Esophagus squamous epithelium (tissue), 5 donors: Measurements from ENCODE around the gene LAMB3. TPM values are rescaled to one million over a fixed set of nuclear protein-coding genes. Genes with fewer than 3 reads are reported as not detected.

ENCODE experiments used
- DNase-seq: peaks from one replicate; lab custom pipeline; 2025; lab: John Stamatoyannopoulos, UW
- H3K27ac ChIP-seq, 4 donors: fragments of 200-600 bp; sonication (generic); one replicate each; pipeline ENCODE4 v1.5.1; 2016 to 2019; ENCODE audit warnings: mild to moderate bottlenecking in 1 of 4
- H3K27me3 ChIP-seq, 4 donors: fragments of 200-600 bp; sonication (generic); 1 replicate in 3 of 4; 2 replicates in 1 of 4; pipeline versions ENCODE4 v1.5.1 to v1.6.0; 2017 to 2021; ENCODE audit warnings: antibody characterized with exemption in 1 of 4
- H3K36me3 ChIP-seq, 3 donors: fragments of 200-600 bp; sonication (generic); one replicate each; pipeline ENCODE4 v1.5.1; 2016 to 2019
- H3K4me1 ChIP-seq, 3 donors: fragments of 200-600 bp; sonication (generic); one replicate each; pipeline ENCODE4 v1.5.1; 2017 to 2019
- H3K4me3 ChIP-seq, 4 donors: fragments of 200-600 bp; sonication (generic); 1 replicate in 3 of 4; 2 replicates in 1 of 4; pipeline ENCODE4 v1.5.1; 2016 to 2019; ENCODE audit warnings: mild to moderate bottlenecking in 2 of 4, moderate library complexity in 1 of 4
- H3K9me3 ChIP-seq, 3 donors: fragments of 200-600 bp; sonication (generic); one replicate each; pipeline ENCODE4 v1.5.1; 2016 to 2019
- CTCF ChIP-seq, 6 experiments: fragments of 450-650 bp in 4 of 6; fragments of 200-600 bp in 2 of 6; sonication (generic) in 2 of 6; IDR thresholded peaks; one replicate each; pipeline ENCODE4 v1.5.1; 2016 to 2019; ENCODE audit warnings: antibody characterized with exemption in 6 of 6, mild to moderate bottlenecking in 4 of 6, moderate library complexity in 4 of 6
- POLR2A ChIP-seq, 4 donors: fragments of 450-650 bp; IDR thresholded peaks; one replicate each; pipeline ENCODE4 v1.6.1; 2017; ENCODE audit warnings: antibody characterized with exemption in 4 of 4, mild to moderate bottlenecking in 4 of 4, moderate library complexity in 3 of 4
- WGBS, 2 donors: methylation state at CpG; one replicate each; pipeline ENCODE4 v1.1.5; 2018; 5-methylcytosine and 5-hydroxymethylcytosine counted together
- intact Hi-C: fragments of 100-400 bp; cut with DNase I; formaldehyde crosslinking; loops from one replicate; pipeline ENCODE4 v1.15.0; 2022
- total RNA-seq, 4 donors: library from RNA; depleted of rRNA; stranded (reverse); fragments of >200 nt; gene quantifications; one replicate each; pipeline ENCODE4 v1.1.0, GENCODE V29; 2016
- donor health status: DM: yes; HTN: yes; CAD: no.

LAMB3 gene
- total RNA-seq, 4 donors from 2014 or later = 65.4 to 121 (median 113) TPM

- TF ChIP-seq POLR2A (IDR thresholded peaks at IDR 0.05) (peak in 1 of 4 donors; percentile 13), CTCF (IDR thresholded peaks at IDR 0.05) (no peak)
- peak overlapping the region in 3 of 4 donors; percentile 30 to 54 (median 39) for H3K4me3 ChIP-seq
- intact Hi-C loops = no loop called here
These were observed 3.1 kb downstream of the LAMB3 start for GRCh38 chr1:209648931-209649776.

GRCh38 chr1:209648346-209648745 lies 3.9 kb downstream of the LAMB3 start:
- no peaks in the 10 kb centered on the region for H3K36me3 ChIP-seq
- TF ChIP-seq CTCF (IDR thresholded peaks at IDR 0.05) = no peak
- peak overlapping the region in 3 of 4 donors; percentile 24 to 39 (median 30) for H3K4me3 ChIP-seq
- H3K27ac ChIP-seq = peak overlapping the region in 2 of 4 donors; percentile 88 to 90
- peaks cover 36 to 100% (median 74%) of the 10 kb centered on the region in 3 donors for H3K4me1 ChIP-seq
- no peaks in the 10 kb centered on the region for H3K27me3 ChIP-seq
- intact Hi-C loops = no loop called here
- DNase-seq = no peak
- no peaks in the 10 kb centered on the region for H3K9me3 ChIP-seq

More at GRCh38 chr1:209648931-209649776, 3.1 kb downstream of the LAMB3 start:
- H3K36me3 ChIP-seq = no peaks in the 10 kb centered on the region
- no peaks in the 10 kb centered on the region for H3K27me3 ChIP-seq
- WGBS, 2 donors = 23 to 29% methylated on average over 6 of the region's 6 CpGs
- DNase-seq = no peak
- peak overlapping the region; percentile 75 to 90 (median 87) for H3K27ac ChIP-seq
- peaks cover 28 to 100% (median 74%) of the 10 kb centered on the region in 3 donors for H3K4me1 ChIP-seq
- H3K9me3 ChIP-seq = no peaks in the 10 kb centered on the region

- Histone ChIP-seq H3K9me3 (no peaks in the 10 kb centered on the region), H3K36me3 (no peaks in the 10 kb centered on the region), H3K27ac (peak overlapping the region in 1 of 4 donors; percentile 19), H3K4me1 (peaks cover 47 to 100% (median 78%) of the 10 kb centered on the region in 3 donors), H3K4me3 (no peak overlapping the region), H3K27me3 (no peaks in the 10 kb centered on the region)
- no peak for TF ChIP-seq CTCF (IDR thresholded peaks at IDR 0.05)
- no peak for TF ChIP-seq POLR2A (IDR thresholded peaks at IDR 0.05)
- intact Hi-C loops = no loop called here
- no peak for DNase-seq
- WGBS, 2 donors = 41 to 52% methylated on average over 3 to 4 of the region's 4 CpGs
These were observed 5.1 kb downstream of the LAMB3 start for GRCh38 chr1:209647156-209647555.

DNA sequence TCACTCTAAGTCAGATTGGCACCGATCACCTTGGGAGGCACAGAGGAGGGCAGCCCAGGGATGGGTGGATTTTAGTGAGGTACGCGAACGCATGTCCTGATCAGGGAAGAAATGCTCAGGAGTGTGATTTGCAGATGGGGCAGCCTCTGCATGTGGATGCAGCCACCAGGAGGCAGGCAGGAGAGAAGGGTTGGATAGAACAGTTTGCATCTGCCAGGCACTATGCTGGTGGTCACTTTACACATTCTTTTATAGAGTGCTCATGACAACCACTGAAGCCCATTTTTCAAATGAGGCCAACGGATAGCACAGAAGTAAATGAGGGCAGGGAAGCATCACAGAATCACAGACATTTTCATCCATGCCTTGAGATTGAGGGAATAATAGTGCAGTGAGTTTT lies 5.7 kb downstream of the LAMB3 start:
- DNase-seq = no peak
- peaks cover 46 to 100% (median 84%) of the 10 kb centered on the region in 3 donors for H3K4me1 ChIP-seq
- intact Hi-C loops = no loop called here
- no peaks in the 10 kb centered on the region for H3K36me3 ChIP-seq
- no peaks in the 10 kb centered on the region for H3K9me3 ChIP-seq
- 63 to 76% methylated on average over 5 of the region's 5 CpGs for WGBS, 2 donors
- no peak overlapping the region for H3K4me3 ChIP-seq
- H3K27me3 ChIP-seq = peaks cover 0 to 2% (median 0%) of the 10 kb centered on the region in 4 donors
- H3K27ac ChIP-seq = peak overlapping the region in 1 of 4 donors; percentile 66
- TF ChIP-seq CTCF (IDR thresholded peaks at IDR 0.05) = peak in 1 of 6 experiments; percentile 45
- no peak for TF ChIP-seq POLR2A (IDR thresholded peaks at IDR 0.05)
